Stimulated activated CD8-positive, alpha-beta memory T cell treated with anti-CD3 and anti-CD28 coated beads, Interleukin-12 subunit alpha, Interleukin-12 subunit beta, amount 100 ng/mL, for 24 hours (primary cell): Measurements from ENCODE around the gene MEG3.
"Not testable (repeated sequence)": the region's sequence is repeated elsewhere in the genome, so short reads cannot be mapped to it uniquely, and the experiment has no call there.

Experiments
- DNase-seq: peaks from one replicate; pipeline ENCODE4 v3.0.0-alpha.2; 2020; ENCODE audit errors: extremely low read depth

Gene MEG3

GRCh38 chr14:100788942-100789341 is 37.0 kb upstream of the MEG3 start:
- no peak for DNase-seq

GRCh38 chr14:100789460-100790417 is 36.2 kb upstream of the MEG3 start:
- DNase-seq: no peak

- DNase-seq: no peak
These were observed 35.2 kb upstream of the MEG3 start for GRCh38 chr14:100790502-100791347.

- no peak for DNase-seq
These were observed 34.6 kb upstream of the MEG3 start for GRCh38 chr14:100791348-100791735.

GRCh38 chr14:100791995-100792394 is 33.9 kb upstream of the MEG3 start:
- DNase-seq: no peak

GRCh38 chr14:100796946-100797345 is 29.0 kb upstream of the MEG3 start:
- no peak for DNase-seq

- no peak for DNase-seq
These were observed 25.9 kb upstream of the MEG3 start for GRCh38 chr14:100800041-100800440.

- DNase-seq: not testable (repeated sequence)
These were observed 24.5 kb upstream of the MEG3 start for GRCh38 chr14:100801433-100801832.

- no peak for DNase-seq
These were observed 23.7 kb upstream of the MEG3 start for GRCh38 chr14:100802179-100802578.

- DNase-seq: no peak
These were observed 23.2 kb upstream of the MEG3 start for GRCh38 chr14:100802766-100803165.

GRCh38 chr14:100803226-100803625 is 22.7 kb upstream of the MEG3 start:
- no peak for DNase-seq

GRCh38 chr14:100803676-100804075 is 22.2 kb upstream of the MEG3 start:
- no peak for DNase-seq

GRCh38 chr14:100804138-100804537 is 21.8 kb upstream of the MEG3 start:
- no peak for DNase-seq

- DNase-seq: no peak
These were observed 21.2 kb upstream of the MEG3 start for GRCh38 chr14:100804558-100805309.

- DNase-seq: no peak
These were observed 19.5 kb upstream of the MEG3 start for GRCh38 chr14:100806386-100806785.

GRCh38 chr14:100807496-100807895 is 18.4 kb upstream of the MEG3 start:
- no peak for DNase-seq

- no peak for DNase-seq
These were observed 17.8 kb upstream of the MEG3 start for GRCh38 chr14:100807979-100808734.

- no peak for DNase-seq
These were observed 15.5 kb upstream of the MEG3 start for GRCh38 chr14:100810435-100810834.

GRCh38 chr14:100810861-100811461 is 15.0 kb upstream of the MEG3 start:
- DNase-seq: no peak

GRCh38 chr14:100813291-100813690 is 12.6 kb upstream of the MEG3 start:
- no peak for DNase-seq
